Liver (tissue), 9 donors: ENCODE data around the gene NF1. TPM values are rescaled to one million over a fixed set of nuclear protein-coding genes. Genes with fewer than 3 reads are reported as not detected.

Source experiments
- DNase-seq: peaks from one replicate; pipeline ENCODE4 v3.0.0-alpha.2; 2017; ENCODE audit warnings: low spot score
- H3K27ac ChIP-seq, 2 donors: one replicate each; pipeline ENCODE4 v1.7.0; 2013; ENCODE audit warnings: inconsistent platforms in 2 of 2, low read length in 2 of 2, control low read depth in 1 of 2, low read depth in 1 of 2, mild to moderate bottlenecking in 1 of 2
- H3K27me3 ChIP-seq, 4 donors: one replicate each; pipeline versions ENCODE4 v1.6.1 to v1.7.0; 2013; ENCODE audit warnings: low read length in 3 of 4, inconsistent platforms in 1 of 4, mild to moderate bottlenecking in 1 of 4, moderate library complexity in 1 of 4; ENCODE audit not compliant: control insufficient read depth in 4 of 4, insufficient read depth in 4 of 4
- H3K36me3 ChIP-seq, 4 donors: one replicate each; pipeline versions ENCODE4 v1.6.1 to v1.7.0; 2013; ENCODE audit warnings: low read length in 3 of 4, mild to moderate bottlenecking in 3 of 4, low read depth in 1 of 4, moderate library complexity in 1 of 4; ENCODE audit not compliant: control insufficient read depth in 4 of 4, insufficient read depth in 3 of 4
- H3K4me1 ChIP-seq, 4 donors: one replicate each; pipeline versions ENCODE4 v1.6.1 to v1.7.0; 2013; ENCODE audit warnings: low read length in 3 of 4, mild to moderate bottlenecking in 3 of 4, moderate library complexity in 1 of 4; ENCODE audit not compliant: control insufficient read depth in 4 of 4, insufficient read depth in 4 of 4
- H3K4me3 ChIP-seq, 3 donors: one replicate each; pipeline versions ENCODE4 v1.6.1 to v1.7.0; 2013; ENCODE audit warnings: low read length in 3 of 3, control low read depth in 1 of 3, low read depth in 1 of 3, mild to moderate bottlenecking in 1 of 3
- H3K9ac ChIP-seq, 2 donors: one replicate each; pipeline ENCODE4 v1.7.0; 2013; ENCODE audit warnings: low read length in 2 of 2, mild to moderate bottlenecking in 2 of 2, moderate library complexity in 2 of 2, control low read depth in 1 of 2, low read depth in 1 of 2
- H3K9me3 ChIP-seq, 4 donors: one replicate each; pipeline versions ENCODE4 v1.6.1 to v1.7.0; 2013; ENCODE audit warnings: low read length in 3 of 4; ENCODE audit not compliant: control insufficient read depth in 4 of 4
- ATF3 ChIP-seq: IDR thresholded peaks from 2 replicates; pipeline ENCODE4 v1.6.1; 2016; ENCODE audit warnings: antibody characterized with exemption
- EGR1 ChIP-seq, 2 donors: IDR thresholded peaks; 2 replicates each; pipeline ENCODE4 v1.6.1; 2016 to 2018; ENCODE audit warnings: antibody characterized with exemption in 2 of 2, low read depth in 2 of 2
- FOXA1 ChIP-seq: IDR thresholded peaks from 2 replicates; pipeline ENCODE4 v1.6.1; 2016; ENCODE audit warnings: antibody characterized with exemption
- FOXA2 ChIP-seq: IDR thresholded peaks from 2 replicates; pipeline ENCODE4 v1.6.1; 2016; ENCODE audit warnings: antibody characterized with exemption
- GABPA ChIP-seq, 2 donors: IDR thresholded peaks in 1 of 2; conservative IDR thresholded peaks in 1 of 2; 2 replicates each; pipeline ENCODE4 v1.6.1; 2016; ENCODE audit warnings: antibody characterized with exemption in 2 of 2, mild to moderate bottlenecking in 1 of 2, moderate library complexity in 1 of 2
- HNF4A ChIP-seq, 2 donors: conservative IDR thresholded peaks; 2 replicates each; pipeline ENCODE4 v1.6.1; 2016; ENCODE audit warnings: antibody characterized with exemption in 2 of 2, mild to moderate bottlenecking in 2 of 2
- NR2F2 ChIP-seq: IDR thresholded peaks from 2 replicates; pipeline ENCODE4 v1.6.1; 2016; ENCODE audit warnings: antibody characterized with exemption
- WGBS: extraction: QIAGEN DNeasy Blood & Tissue Kit; methylation state at CpG from one replicate; pipeline ENCODE4 v1.1.7; 2013; 5-methylcytosine and 5-hydroxymethylcytosine counted together
- polyA plus RNA-seq, 2 donors: library from polyadenylated mRNA; stranded (reverse) in 1 of 2; unstranded in 1 of 2; fragments of 200-250 nt in 1 of 2; fragments of >200 nt in 1 of 2; fragmentation: Nextera tagmentation in 1 of 2; extraction: Ambion mirVana in 1 of 2; gene quantifications; one replicate each; pipeline versions ENCODE4 v1.2.1 to v1.2.3, GENCODE V29; 2013 to 2015
- total RNA-seq, 2 donors: library from RNA; depleted of rRNA; stranded (reverse); fragments of >200 nt; gene quantifications; one replicate each; pipeline ENCODE4 v1.2.3, GENCODE V29; 2014
- TF ChIP-seq, protein P1 (sequence below): IDR thresholded peaks from 2 replicates; pipeline ENCODE4 v1.6.1; 2016; ENCODE audit warnings: antibody characterized with exemption
- TF ChIP-seq, protein P2 (sequence below): IDR thresholded peaks from 2 replicates; pipeline ENCODE4 v1.6.1; 2016; ENCODE audit warnings: antibody characterized with exemption
- TF ChIP-seq, protein P3 (sequence below): IDR thresholded peaks from 2 replicates; pipeline ENCODE4 v1.6.1; 2016; ENCODE audit warnings: antibody characterized with exemption, mild to moderate bottlenecking
- donor health status: healthy.
- donor health status: healthy.
- donor health status: healthy.
- donor health status: healthy.
- donor health status: healthy.

The NF1 gene
- total and polyA plus RNA-seq, 4 donors = 4.6 to 42.6 (median 13.5) TPM

GRCh38 chr17:31294820-31295488 is 200.2 kb downstream of the NF1 start:
- WGBS = 87% methylated on average over 3 of the region's 3 CpGs
- TF ChIP-seq ATF3 (no peak), NR2F2 (no peak)
- TF ChIP-seq, protein P1, sequence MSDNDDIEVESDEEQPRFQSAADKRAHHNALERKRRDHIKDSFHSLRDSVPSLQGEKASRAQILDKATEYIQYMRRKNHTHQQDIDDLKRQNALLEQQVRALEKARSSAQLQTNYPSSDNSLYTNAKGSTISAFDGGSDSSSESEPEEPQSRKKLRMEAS = no peak
- TF ChIP-seq, protein P2, sequence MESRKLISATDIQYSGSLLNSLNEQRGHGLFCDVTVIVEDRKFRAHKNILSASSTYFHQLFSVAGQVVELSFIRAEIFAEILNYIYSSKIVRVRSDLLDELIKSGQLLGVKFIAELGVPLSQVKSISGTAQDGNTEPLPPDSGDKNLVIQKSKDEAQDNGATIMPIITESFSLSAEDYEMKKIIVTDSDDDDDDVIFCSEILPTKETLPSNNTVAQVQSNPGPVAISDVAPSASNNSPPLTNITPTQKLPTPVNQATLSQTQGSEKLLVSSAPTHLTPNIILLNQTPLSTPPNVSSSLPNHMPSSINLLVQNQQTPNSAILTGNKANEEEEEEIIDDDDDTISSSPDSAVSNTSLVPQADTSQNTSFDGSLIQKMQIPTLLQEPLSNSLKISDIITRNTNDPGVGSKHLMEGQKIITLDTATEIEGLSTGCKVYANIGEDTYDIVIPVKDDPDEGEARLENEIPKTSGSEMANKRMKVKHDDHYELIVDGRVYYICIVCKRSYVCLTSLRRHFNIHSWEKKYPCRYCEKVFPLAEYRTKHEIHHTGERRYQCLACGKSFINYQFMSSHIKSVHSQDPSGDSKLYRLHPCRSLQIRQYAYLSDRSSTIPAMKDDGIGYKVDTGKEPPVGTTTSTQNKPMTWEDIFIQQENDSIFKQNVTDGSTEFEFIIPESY = no peak
- DNase-seq = no peak

GRCh38 chr17:31295489-31295871 is 200.7 kb downstream of the NF1 start:
- H3K4me3 ChIP-seq = no peak overlapping the region
- H3K27ac ChIP-seq = no peak overlapping the region
- no peak overlapping the region for H3K9ac ChIP-seq
- no peak for DNase-seq
- 100% methylated on average over 1 of the region's 1 CpG for WGBS
- H3K27me3 ChIP-seq = no peaks in the 10 kb centered on the region
- TF ChIP-seq ATF3 (no peak), GABPA (IDR thresholded peaks at IDR 0.05 in 1 of 2, conservative IDR thresholded peaks at IDR 0.05 in 1 of 2) (no peak), FOXA2 (no peak), FOXA1 (no peak), NR2F2 (no peak), HNF4A (conservative IDR thresholded peaks at IDR 0.05) (no peak), EGR1 (IDR thresholded peaks at IDR 0.05; ENCODE audit: low read depth in 2 of 2) (no peak)
- TF ChIP-seq, protein P3, sequence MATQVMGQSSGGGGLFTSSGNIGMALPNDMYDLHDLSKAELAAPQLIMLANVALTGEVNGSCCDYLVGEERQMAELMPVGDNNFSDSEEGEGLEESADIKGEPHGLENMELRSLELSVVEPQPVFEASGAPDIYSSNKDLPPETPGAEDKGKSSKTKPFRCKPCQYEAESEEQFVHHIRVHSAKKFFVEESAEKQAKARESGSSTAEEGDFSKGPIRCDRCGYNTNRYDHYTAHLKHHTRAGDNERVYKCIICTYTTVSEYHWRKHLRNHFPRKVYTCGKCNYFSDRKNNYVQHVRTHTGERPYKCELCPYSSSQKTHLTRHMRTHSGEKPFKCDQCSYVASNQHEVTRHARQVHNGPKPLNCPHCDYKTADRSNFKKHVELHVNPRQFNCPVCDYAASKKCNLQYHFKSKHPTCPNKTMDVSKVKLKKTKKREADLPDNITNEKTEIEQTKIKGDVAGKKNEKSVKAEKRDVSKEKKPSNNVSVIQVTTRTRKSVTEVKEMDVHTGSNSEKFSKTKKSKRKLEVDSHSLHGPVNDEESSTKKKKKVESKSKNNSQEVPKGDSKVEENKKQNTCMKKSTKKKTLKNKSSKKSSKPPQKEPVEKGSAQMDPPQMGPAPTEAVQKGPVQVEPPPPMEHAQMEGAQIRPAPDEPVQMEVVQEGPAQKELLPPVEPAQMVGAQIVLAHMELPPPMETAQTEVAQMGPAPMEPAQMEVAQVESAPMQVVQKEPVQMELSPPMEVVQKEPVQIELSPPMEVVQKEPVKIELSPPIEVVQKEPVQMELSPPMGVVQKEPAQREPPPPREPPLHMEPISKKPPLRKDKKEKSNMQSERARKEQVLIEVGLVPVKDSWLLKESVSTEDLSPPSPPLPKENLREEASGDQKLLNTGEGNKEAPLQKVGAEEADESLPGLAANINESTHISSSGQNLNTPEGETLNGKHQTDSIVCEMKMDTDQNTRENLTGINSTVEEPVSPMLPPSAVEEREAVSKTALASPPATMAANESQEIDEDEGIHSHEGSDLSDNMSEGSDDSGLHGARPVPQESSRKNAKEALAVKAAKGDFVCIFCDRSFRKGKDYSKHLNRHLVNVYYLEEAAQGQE = no peak
- TF ChIP-seq, protein P2 = no peak
- no peaks in the 10 kb centered on the region for H3K9me3 ChIP-seq
- H3K4me1 ChIP-seq = no peaks in the 10 kb centered on the region
- H3K36me3 ChIP-seq = peaks cover 0 to 4% (median 2%) of the 10 kb centered on the region in 4 donors

More at GRCh38 chr17:31294820-31295488, 200.2 kb downstream of the NF1 start:
- Histone ChIP-seq H3K9me3 (no peaks in the 10 kb centered on the region), H3K36me3 (peaks cover 0 to 4% (median 2%) of the 10 kb centered on the region in 4 donors), H3K4me3 (no peak overlapping the region), H3K27me3 (no peaks in the 10 kb centered on the region), H3K9ac (no peak overlapping the region), H3K4me1 (no peaks in the 10 kb centered on the region), H3K27ac (no peak overlapping the region)
